HCT116 (cell line): ENCODE data around the gene NACAD. TPM values are rescaled to one million over a fixed set of nuclear protein-coding genes. Genes with fewer than 3 reads are reported as not detected.
A peak's percentile ranks its signal among the peaks of the same experiment; 100 is the strongest.

Experiments
- ATAC-seq: fragments of 200-7000 bp; cut with Tn5 transposase; 2 replicates; pipeline ENCODE4 v1.9.1; 2020; ENCODE audit warnings: mild to moderate bottlenecking, moderate library complexity
- BruUV-seq: library from RNA; stranded (reverse); fragments of 400-500 nt; replicated peaks from 2 replicates; lab custom pipeline; 2021; lab: Mats Ljungman, UMichigan
- CTCF ChIA-PET: fragments of 300-600 bp; sonication (Branson Sonifier 250); formaldehyde crosslinking; loops from one replicate; lab custom pipeline; 2021; ENCODE audit warnings: antibody characterized with exemption; lab: Charles Lee
- POLR2A ChIA-PET: fragments of 300-600, 350-600 bp; sonication (Branson Sonifier 250); formaldehyde crosslinking; loops from one replicate; lab custom pipeline; 2021; ENCODE audit warnings: antibody characterized with exemption; lab: Charles Lee
- RAD21 ChIA-PET, 2 experiments: fragments of 300-600 bp; sonication (Branson Sonifier 250); formaldehyde crosslinking; loops; one replicate each; lab custom pipeline; 2023; ENCODE audit warnings: low total read pairs in 2 of 2; ENCODE audit not compliant: uncharacterized antibody in 2 of 2, unreplicated experiment in 2 of 2, low non-redundant PET in 1 of 2; lab: Charles Lee
- DNase-seq: peaks from one replicate; pipeline ENCODE4 v3.0.0-alpha.2; 2010; ENCODE audit warnings: low read depth, low spot score
- H2AFZ ChIP-seq: fragments of 200-600 bp; shearing (Covaris generic), sonication (generic); 2 replicates; pipeline ENCODE4 v1.6.1; 2017; ENCODE audit warnings: low read depth, mixed run types, mixed read lengths, antibody characterized with exemption, low read length; ENCODE audit not compliant: poor library complexity, severe bottlenecking
- H3K27ac ChIP-seq: 2 replicates; pipeline ENCODE4 v1.5.1; 2012; ENCODE audit warnings: low read depth, low read length
- H3K27me3 ChIP-seq: fragments of 200-600 bp; sonication (generic); 2 replicates; pipeline ENCODE4 v1.6.1; 2016; ENCODE audit warnings: mixed run types, low read length, mixed read lengths; ENCODE audit not compliant: insufficient read depth
- H3K36me3 ChIP-seq, 2 experiments: fragments of 200-500 bp in 1 of 2; fragments of 200-600 bp in 1 of 2; sonication (Bioruptor generic) in 1 of 2; sonication (generic) in 1 of 2; 2 replicates each; pipeline versions ENCODE4 v1.5.1 to v1.6.1; 2014 to 2016; ENCODE audit warnings: low read length in 2 of 2, inconsistent platforms in 1 of 2, mixed read lengths in 1 of 2, mixed run types in 1 of 2; ENCODE audit not compliant: insufficient read depth in 2 of 2, control insufficient read depth in 1 of 2
- H3K4me1 ChIP-seq, 2 experiments: fragments of 200-600 bp in 1 of 2; sonication (generic) in 1 of 2; 2 replicates each; pipeline versions ENCODE4 v1.5.1 to v1.6.1; 2012 to 2017; ENCODE audit warnings: low read length in 2 of 2, inconsistent platforms in 1 of 2, mild to moderate bottlenecking in 1 of 2, mixed read lengths in 1 of 2, mixed run types in 1 of 2, moderate library complexity in 1 of 2; ENCODE audit not compliant: insufficient read depth in 2 of 2, control insufficient read depth in 1 of 2
- H3K4me2 ChIP-seq: fragments of 200-600 bp; sonication (generic); 2 replicates; pipeline ENCODE4 v1.6.1; 2017; ENCODE audit warnings: mixed run types, low read length, mixed read lengths
- H3K4me3 ChIP-seq, 2 experiments: fragments of 200-600 bp in 1 of 2; sonication (generic) in 1 of 2; replicated peaks in 1 of 2; 2 replicates each; pipeline ENCODE4 v1.5.1; 2011 to 2016; ENCODE audit warnings: low read length in 2 of 2, control low read depth in 1 of 2, low read depth in 1 of 2, mild to moderate bottlenecking in 1 of 2, mixed read lengths in 1 of 2, mixed run types in 1 of 2
- H3K79me2 ChIP-seq: fragments of 200-600 bp; sonication (generic); 2 replicates; pipeline ENCODE4 v1.6.1; 2017; ENCODE audit warnings: mild to moderate bottlenecking, mixed run types, low read length, moderate library complexity, mixed read lengths; ENCODE audit not compliant: insufficient read depth
- H3K9ac ChIP-seq: fragments of 200-600 bp; sonication (generic); 2 replicates; pipeline ENCODE4 v1.6.1; 2016; ENCODE audit warnings: low read length, mixed read lengths
- H3K9me2 ChIP-seq: fragments of 200-600 bp; sonication (generic), shearing (Covaris generic); 2 replicates; pipeline ENCODE4 v1.6.1; 2017; ENCODE audit warnings: mixed run types, mild to moderate bottlenecking, moderate library complexity; ENCODE audit not compliant: insufficient read depth
- H3K9me3 ChIP-seq, 2 experiments: fragments of 200-500 bp in 1 of 2; fragments of 200-600 bp in 1 of 2; sonication (Bioruptor generic) in 1 of 2; sonication (generic) in 1 of 2; 2 replicates each; pipeline ENCODE4 v1.6.1; 2014 to 2017; ENCODE audit warnings: low read length in 2 of 2, mixed read lengths in 2 of 2, inconsistent platforms in 1 of 2, low read depth in 1 of 2, mild to moderate bottlenecking in 1 of 2, mixed run types in 1 of 2, moderate library complexity in 1 of 2; ENCODE audit not compliant: control insufficient read depth in 1 of 2, insufficient read depth in 1 of 2
- H4K20me1 ChIP-seq: fragments of 200-600 bp; sonication (generic), shearing (Covaris generic); 2 replicates; pipeline ENCODE4 v1.6.1; 2017; ENCODE audit warnings: mixed run types, mild to moderate bottlenecking, moderate library complexity; ENCODE audit not compliant: insufficient read depth
- CBX3 ChIP-seq: IDR thresholded peaks from 2 replicates; pipeline ENCODE4 v1.6.1; 2012; ENCODE audit warnings: low read depth
- EGR1 ChIP-seq: IDR thresholded peaks from 2 replicates; pipeline ENCODE4 v1.6.1; 2012; ENCODE audit warnings: low read depth
- EZH2 ChIP-seq: fragments of 200-600 bp; sonication (generic); IDR thresholded peaks from 2 replicates; pipeline ENCODE4 v1.6.1; 2017; ENCODE audit warnings: antibody characterized with exemption, mixed run types
- FOSL1 ChIP-seq: IDR thresholded peaks from 2 replicates; pipeline ENCODE4 v1.6.1; 2012; ENCODE audit warnings: low read depth
- POLR2A ChIP-seq: IDR thresholded peaks from 2 replicates; pipeline ENCODE4 v1.7.0; 2011; ENCODE audit warnings: borderline replicate concordance; ENCODE audit not compliant: insufficient read depth, insufficient read length; ENCODE audit errors: extremely low read depth
- SRF ChIP-seq: IDR thresholded peaks from 2 replicates; pipeline ENCODE4 v1.6.1; 2012; ENCODE audit warnings: low read depth
- ZBTB33 ChIP-seq: IDR thresholded peaks from 2 replicates; pipeline ENCODE4 v1.6.1; 2011; ENCODE audit warnings: mild to moderate bottlenecking, low read length, moderate library complexity; ENCODE audit not compliant: insufficient replicate concordance; ENCODE audit errors: extremely low read depth
- ZFX ChIP-seq: fragments of 450-650 bp; IDR thresholded peaks from 2 replicates; pipeline ENCODE4 v1.6.1; 2017
- ZNF274 ChIP-seq: fragments of 200-500 bp; sonication (Bioruptor generic); IDR thresholded peaks from 2 replicates; pipeline ENCODE4 v1.6.1; 2014; ENCODE audit warnings: mild to moderate bottlenecking, low read depth, low read length, inconsistent platforms
- intact Hi-C: fragments of 100-400 bp; cut with micrococcal nuclease; formaldehyde crosslinking; loops from 2 replicates; pipeline ENCODE4 v1.10.0; 2022
- total RNA-seq: library from RNA; stranded (reverse); gene quantifications from one replicate; pipeline ENCODE4 v1.2.1, GENCODE V29; 2021; ENCODE audit not compliant: unreplicated experiment

Gene NACAD
- total RNA-seq, 1 experiment from 2014 or later: 0.05 TPM

DNA sequence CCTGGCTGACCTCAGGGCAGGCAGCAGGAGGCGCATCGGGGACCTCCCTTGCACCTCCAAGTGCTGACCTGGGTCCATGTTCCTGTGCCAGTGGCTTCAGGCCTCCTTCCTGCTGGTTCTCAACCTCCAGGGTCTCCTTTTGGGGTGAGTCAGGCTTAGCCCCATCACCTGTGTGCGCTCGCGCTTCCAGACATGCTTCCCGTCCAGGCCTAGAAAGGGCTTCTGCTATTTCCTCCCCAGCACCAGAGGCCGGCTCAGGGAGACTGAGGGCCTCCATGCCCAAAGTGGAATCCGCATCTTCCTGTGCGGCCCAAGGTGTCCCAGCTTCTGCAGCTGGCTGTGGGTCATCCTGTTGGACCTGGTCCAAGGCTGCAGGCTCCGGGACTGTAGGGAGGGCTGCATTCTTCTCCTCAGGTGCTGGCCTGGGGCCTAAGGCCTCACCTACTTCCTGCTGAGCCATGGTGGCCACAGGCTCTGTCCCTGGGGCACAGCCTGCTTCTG, 5.9 kb downstream of the NACAD start:
- no peaks in the 10 kb centered on the region for H3K9me2 ChIP-seq
- no peaks in the 10 kb centered on the region for H3K79me2 ChIP-seq
- POLR2A ChIA-PET: no interaction called here
- H3K27ac ChIP-seq: no peak overlapping the region; the same call in 1 of the 2 replicates
- BruUV-seq: no TSS peak
- no peaks in the 10 kb centered on the region for H3K36me3 ChIP-seq
- H3K9me3 ChIP-seq: no peaks in the 10 kb centered on the region
- 0 out of 2 replicates have a peak overlapping the region, but pooled peaks have one; percentile 23 for H3K9ac ChIP-seq
- H3K4me3 ChIP-seq: no peak overlapping the region
- H2AFZ ChIP-seq: no peak overlapping the region
- CTCF ChIA-PET: no interaction called here
- ATAC-seq (peak; percentile 39), DNase-seq (no peak)
- RAD21 ChIA-PET: no interaction called here
- no peaks in the 10 kb centered on the region for H3K27me3 ChIP-seq
- no peak for TF ChIP-seq ZBTB33
- no peak for TF ChIP-seq POLR2A
- TF ChIP-seq ZFX: 0 out of 2 replicates have a peak, but pooled peaks have one; percentile 20
- TF ChIP-seq EGR1: no peak
- TF ChIP-seq CBX3: no peak
- no peaks in the 10 kb centered on the region for H4K20me1 ChIP-seq
- 0 out of 2 replicates have a peak overlapping the region, but pooled peaks have one; percentile 18 for H3K4me2 ChIP-seq
- peaks cover 6% of the 10 kb centered on the region in 2 experiments; a peak in 3 of 4 replicates for H3K4me1 ChIP-seq
- intact Hi-C loops: no loop called here

DNA sequence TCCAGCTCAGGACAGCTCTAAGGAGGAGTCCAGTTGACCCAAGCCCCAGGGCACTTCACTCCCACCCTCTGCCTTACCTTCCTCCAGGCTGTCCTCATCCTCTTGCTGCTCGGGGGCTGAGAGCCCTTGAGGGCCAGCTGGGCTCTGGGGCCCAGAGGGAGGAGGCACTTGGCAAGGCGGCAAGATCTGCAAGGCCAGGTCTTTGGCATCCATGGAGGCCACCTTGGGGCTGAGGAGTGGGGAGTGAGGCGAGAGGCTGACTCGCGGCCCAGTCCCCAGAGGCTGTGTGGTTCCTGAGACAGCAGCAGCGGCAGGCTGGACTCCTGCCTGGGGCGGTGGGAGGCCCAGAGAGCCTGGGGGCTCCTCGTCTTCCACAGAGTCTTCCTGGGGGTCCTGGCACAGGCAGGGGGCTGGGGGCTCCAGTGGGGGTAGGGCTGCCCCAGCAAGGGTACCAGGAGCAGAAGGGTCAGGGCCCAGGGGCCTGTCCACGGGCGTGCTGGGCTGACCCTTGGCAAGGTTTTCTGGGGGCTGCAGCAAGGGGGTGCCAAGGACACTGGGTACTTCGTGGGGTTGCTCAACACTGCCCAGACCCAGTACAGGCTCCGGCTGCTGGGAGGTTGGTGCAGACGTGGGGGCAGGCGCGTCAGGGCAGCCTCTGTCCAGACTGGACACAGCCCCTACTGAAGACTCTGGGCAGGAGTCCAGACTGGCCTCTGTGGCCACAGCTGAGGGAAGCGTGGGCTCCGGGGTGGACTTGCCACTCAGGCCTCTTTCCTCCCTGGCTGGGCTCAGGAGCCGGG, 6.5 kb downstream of the NACAD start:
- Histone ChIP-seq H3K4me1 (peaks cover 6% of the 10 kb centered on the region in 2 experiments; a peak in 3 of 4 replicates), H3K79me2 (no peaks in the 10 kb centered on the region), H3K27ac (no peak overlapping the region; the same call in 1 of the 2 replicates), H4K20me1 (no peaks in the 10 kb centered on the region), H3K9ac (no peak overlapping the region), H3K27me3 (no peaks in the 10 kb centered on the region), H3K4me2 (no peak overlapping the region), H3K36me3 (no peaks in the 10 kb centered on the region), H3K9me3 (no peaks in the 10 kb centered on the region), H3K4me3 (no peak overlapping the region), H3K9me2 (no peaks in the 10 kb centered on the region), H2AFZ (no peak overlapping the region)
- ChIA-PET CTCF (no interaction called here), RAD21 (no interaction called here), POLR2A (no interaction called here)
- TF ChIP-seq ZBTB33: no peak
- TF ChIP-seq FOSL1: no peak
- no peak for TF ChIP-seq ZNF274
- TF ChIP-seq SRF: no peak
- no peak for TF ChIP-seq ZFX
- no peak for TF ChIP-seq EZH2
- ATAC-seq (0 out of 2 replicates have a peak, but pooled peaks have one; percentile 10), DNase-seq (no peak)
- no TSS peak for BruUV-seq
- intact Hi-C loops: no loop called here
